Neural cell (in vitro differentiated cells): ENCODE results near the gene NET1. TPM values are rescaled to one million over a fixed set of nuclear protein-coding genes. Genes with fewer than 3 reads are reported as not detected.

Experiments
- H2AFZ ChIP-seq: fragments of 200-600, 300-800 bp; sonication (generic), shearing (Covaris generic); 2 replicates; pipeline ENCODE4 v1.6.0; 2014; ENCODE audit warnings: low read depth, mild to moderate bottlenecking, antibody characterized with exemption, low read length, moderate library complexity
- H3F3A ChIP-seq: fragments of 200-600 bp; shearing (Covaris generic); 2 replicates; pipeline ENCODE4 v1.6.1; 2016; ENCODE audit warnings: mild to moderate bottlenecking, moderate library complexity, mixed read lengths, antibody characterized with exemption, low read length; ENCODE audit not compliant: insufficient read depth, poor library complexity, severe bottlenecking
- H3K27ac ChIP-seq: fragments of 200-600, 300-800 bp; sonication (generic), shearing (Covaris generic); 2 replicates; pipeline ENCODE4 v1.5.1; 2014; ENCODE audit warnings: mild to moderate bottlenecking, low read length, moderate library complexity
- H3K27me3 ChIP-seq: fragments of 300-800, 200-600 bp; sonication (generic), shearing (Covaris generic); 2 replicates; pipeline ENCODE4 v1.6.0; 2014; ENCODE audit warnings: mild to moderate bottlenecking, low read depth, low read length, moderate library complexity; ENCODE audit not compliant: insufficient read depth
- H3K36me3 ChIP-seq: fragments of 300-800, 200-600 bp; sonication (generic), shearing (Covaris generic); 2 replicates; pipeline ENCODE4 v1.5.1; 2014; ENCODE audit warnings: mild to moderate bottlenecking, antibody characterized with exemption, low read length, moderate library complexity; ENCODE audit not compliant: insufficient read depth
- H3K4me2 ChIP-seq: fragments of 300-800, 200-600 bp; sonication (generic), shearing (Covaris generic); 2 replicates; pipeline ENCODE4 v1.6.0; 2014; ENCODE audit warnings: mild to moderate bottlenecking, low read length
- H3K4me3 ChIP-seq: fragments of 300-800, 200-600 bp; sonication (generic), shearing (Covaris generic); 2 replicates; pipeline ENCODE4 v1.5.1; 2014; ENCODE audit warnings: mild to moderate bottlenecking, low read length, moderate library complexity
- H3K79me2 ChIP-seq: fragments of 200-600 bp; shearing (Covaris generic); replicated peaks from 2 replicates; pipeline ENCODE4 v1.6.0; 2014; ENCODE audit warnings: mild to moderate bottlenecking, low read length, moderate library complexity; ENCODE audit not compliant: insufficient read depth
- H3K9ac ChIP-seq: fragments of 300-800, 200-600 bp; sonication (generic), shearing (Covaris generic); 2 replicates; pipeline ENCODE4 v1.6.1; 2016; ENCODE audit warnings: mild to moderate bottlenecking, low read length, mixed read lengths
- H3K9me2 ChIP-seq: fragments of 200-600 bp; shearing (Covaris generic); 2 replicates; pipeline ENCODE4 v1.6.1; 2016; ENCODE audit warnings: mild to moderate bottlenecking, low read length, mixed read lengths; ENCODE audit not compliant: insufficient read depth
- H3K9me3 ChIP-seq: fragments of 200-600, 300-800 bp; sonication (generic), shearing (Covaris generic); 2 replicates; pipeline ENCODE4 v1.6.1; 2016; ENCODE audit warnings: mild to moderate bottlenecking, mixed run types, low read length, moderate library complexity, mixed read lengths
- H4K20me1 ChIP-seq: fragments of 200-600 bp; shearing (Covaris generic); 2 replicates; pipeline ENCODE4 v1.6.1; 2016; ENCODE audit warnings: mild to moderate bottlenecking, mixed run types; ENCODE audit not compliant: insufficient read depth
- EP300 ChIP-seq: fragments of 450-650 bp; conservative IDR thresholded peaks from 2 replicates; pipeline ENCODE4 v1.6.1; 2014; ENCODE audit warnings: antibody characterized with exemption, mild to moderate bottlenecking, moderate library complexity; ENCODE audit not compliant: poor library complexity, severe bottlenecking
- EZH2 ChIP-seq: fragments of 200-600, 300-800 bp; shearing (Covaris generic), sonication (generic); IDR thresholded peaks from 2 replicates; pipeline ENCODE4 v1.6.1; 2014; ENCODE audit warnings: antibody characterized with exemption, low read length, borderline replicate concordance, mild to moderate bottlenecking; ENCODE audit not compliant: insufficient read depth, poor library complexity, severe bottlenecking
- MXI1 ChIP-seq: fragments of 450-650 bp; conservative IDR thresholded peaks from 2 replicates; pipeline ENCODE4 v1.6.1; 2014; ENCODE audit warnings: antibody characterized with exemption, mild to moderate bottlenecking; ENCODE audit not compliant: poor library complexity, severe bottlenecking
- POLR2AphosphoS5 ChIP-seq: IDR thresholded peaks from 2 replicates; pipeline ENCODE4 v1.6.1; 2012
- RAD21 ChIP-seq: fragments of 450-650 bp; conservative IDR thresholded peaks from 2 replicates; pipeline ENCODE4 v1.6.1; 2014; ENCODE audit warnings: antibody characterized with exemption, mild to moderate bottlenecking, moderate library complexity
- SMC3 ChIP-seq: fragments of 450-650 bp; conservative IDR thresholded peaks from 2 replicates; pipeline ENCODE4 v1.6.1; 2014; ENCODE audit warnings: antibody characterized with exemption, mild to moderate bottlenecking, moderate library complexity; ENCODE audit not compliant: poor library complexity
- TAF1 ChIP-seq: IDR thresholded peaks from 2 replicates; pipeline ENCODE4 v1.6.1; 2012; ENCODE audit warnings: low read depth
- polyA plus RNA-seq: library from polyadenylated mRNA; depleted of rRNA; stranded (reverse); fragments of >200 nt; gene quantifications from 2 replicates; pipeline ENCODE4 v1.2.3, GENCODE V29; 2014
- TF ChIP-seq, protein P1 (sequence below): IDR thresholded peaks from 2 replicates; pipeline ENCODE4 v1.6.1; 2012; ENCODE audit warnings: borderline replicate concordance
- TF ChIP-seq, protein P2 (sequence below): fragments of 450-650 bp; IDR thresholded peaks from 2 replicates; pipeline ENCODE4 v1.5.1; 2014; ENCODE audit warnings: antibody characterized with exemption, mild to moderate bottlenecking, moderate library complexity; ENCODE audit not compliant: poor library complexity, severe bottlenecking

The NET1 gene
- polyA plus RNA-seq, 1 donor from 2014 or later: 8.0 TPM

DNA sequence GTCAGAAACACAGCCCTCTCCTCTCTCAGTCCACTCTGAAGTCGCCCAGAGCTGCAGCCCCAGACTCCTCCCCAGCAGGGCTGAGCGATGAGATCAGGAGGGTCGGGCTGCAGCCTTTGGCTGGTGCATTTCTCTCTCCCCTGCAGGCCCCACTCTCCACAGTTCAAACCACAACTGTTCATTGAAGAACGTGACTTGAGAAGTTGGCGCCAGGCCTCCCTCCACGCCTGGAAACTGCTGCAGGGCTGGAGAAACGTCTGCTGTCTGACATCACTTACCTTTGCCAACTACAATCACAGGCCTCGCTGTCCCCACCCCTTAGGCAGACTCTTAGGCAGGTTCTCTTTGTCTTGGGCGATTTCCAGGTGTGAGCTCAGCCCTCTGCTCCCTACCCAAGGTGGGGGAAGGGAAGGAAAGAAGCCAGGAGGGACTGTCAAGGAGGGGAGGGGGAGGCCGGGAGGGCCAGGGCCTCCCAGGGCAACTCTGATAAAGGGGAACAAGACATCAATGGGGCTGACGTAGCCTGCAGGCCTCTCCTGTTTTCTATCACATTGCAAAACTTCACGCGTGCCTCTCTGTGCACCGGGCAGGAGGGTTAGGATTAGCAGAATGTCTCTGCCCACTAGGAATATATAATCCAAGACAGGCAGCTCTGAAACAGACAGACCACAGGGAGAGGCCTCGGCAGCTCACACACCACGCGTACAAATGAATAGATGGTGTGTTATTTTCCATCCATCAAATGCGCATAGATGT, 54.3 kb downstream of the NET1 start:
- Histone ChIP-seq H3F3A (no peaks in the 10 kb centered on the region), H3K9ac (no peak overlapping the region), H3K4me2 (no peak overlapping the region), H3K9me3 (no peaks in the 10 kb centered on the region), H3K79me2 (no peaks in the 10 kb centered on the region), H3K9me2 (no peaks in the 10 kb centered on the region), H3K4me3 (no peak overlapping the region), H3K36me3 (no peaks in the 10 kb centered on the region), H4K20me1 (no peaks in the 10 kb centered on the region), H3K27ac (no peak overlapping the region), H2AFZ (no peak overlapping the region), H3K27me3 (no peaks in the 10 kb centered on the region)
- TF ChIP-seq, protein P1, sequence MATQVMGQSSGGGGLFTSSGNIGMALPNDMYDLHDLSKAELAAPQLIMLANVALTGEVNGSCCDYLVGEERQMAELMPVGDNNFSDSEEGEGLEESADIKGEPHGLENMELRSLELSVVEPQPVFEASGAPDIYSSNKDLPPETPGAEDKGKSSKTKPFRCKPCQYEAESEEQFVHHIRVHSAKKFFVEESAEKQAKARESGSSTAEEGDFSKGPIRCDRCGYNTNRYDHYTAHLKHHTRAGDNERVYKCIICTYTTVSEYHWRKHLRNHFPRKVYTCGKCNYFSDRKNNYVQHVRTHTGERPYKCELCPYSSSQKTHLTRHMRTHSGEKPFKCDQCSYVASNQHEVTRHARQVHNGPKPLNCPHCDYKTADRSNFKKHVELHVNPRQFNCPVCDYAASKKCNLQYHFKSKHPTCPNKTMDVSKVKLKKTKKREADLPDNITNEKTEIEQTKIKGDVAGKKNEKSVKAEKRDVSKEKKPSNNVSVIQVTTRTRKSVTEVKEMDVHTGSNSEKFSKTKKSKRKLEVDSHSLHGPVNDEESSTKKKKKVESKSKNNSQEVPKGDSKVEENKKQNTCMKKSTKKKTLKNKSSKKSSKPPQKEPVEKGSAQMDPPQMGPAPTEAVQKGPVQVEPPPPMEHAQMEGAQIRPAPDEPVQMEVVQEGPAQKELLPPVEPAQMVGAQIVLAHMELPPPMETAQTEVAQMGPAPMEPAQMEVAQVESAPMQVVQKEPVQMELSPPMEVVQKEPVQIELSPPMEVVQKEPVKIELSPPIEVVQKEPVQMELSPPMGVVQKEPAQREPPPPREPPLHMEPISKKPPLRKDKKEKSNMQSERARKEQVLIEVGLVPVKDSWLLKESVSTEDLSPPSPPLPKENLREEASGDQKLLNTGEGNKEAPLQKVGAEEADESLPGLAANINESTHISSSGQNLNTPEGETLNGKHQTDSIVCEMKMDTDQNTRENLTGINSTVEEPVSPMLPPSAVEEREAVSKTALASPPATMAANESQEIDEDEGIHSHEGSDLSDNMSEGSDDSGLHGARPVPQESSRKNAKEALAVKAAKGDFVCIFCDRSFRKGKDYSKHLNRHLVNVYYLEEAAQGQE: no peak
- TF ChIP-seq POLR2AphosphoS5: no peak
- no peak for TF ChIP-seq TAF1
- no peak for TF ChIP-seq MXI1
- no peak for TF ChIP-seq SMC3
- TF ChIP-seq EP300: no peak
- no peak for TF ChIP-seq RAD21
- no peak for TF ChIP-seq EZH2
- TF ChIP-seq, protein P2, sequence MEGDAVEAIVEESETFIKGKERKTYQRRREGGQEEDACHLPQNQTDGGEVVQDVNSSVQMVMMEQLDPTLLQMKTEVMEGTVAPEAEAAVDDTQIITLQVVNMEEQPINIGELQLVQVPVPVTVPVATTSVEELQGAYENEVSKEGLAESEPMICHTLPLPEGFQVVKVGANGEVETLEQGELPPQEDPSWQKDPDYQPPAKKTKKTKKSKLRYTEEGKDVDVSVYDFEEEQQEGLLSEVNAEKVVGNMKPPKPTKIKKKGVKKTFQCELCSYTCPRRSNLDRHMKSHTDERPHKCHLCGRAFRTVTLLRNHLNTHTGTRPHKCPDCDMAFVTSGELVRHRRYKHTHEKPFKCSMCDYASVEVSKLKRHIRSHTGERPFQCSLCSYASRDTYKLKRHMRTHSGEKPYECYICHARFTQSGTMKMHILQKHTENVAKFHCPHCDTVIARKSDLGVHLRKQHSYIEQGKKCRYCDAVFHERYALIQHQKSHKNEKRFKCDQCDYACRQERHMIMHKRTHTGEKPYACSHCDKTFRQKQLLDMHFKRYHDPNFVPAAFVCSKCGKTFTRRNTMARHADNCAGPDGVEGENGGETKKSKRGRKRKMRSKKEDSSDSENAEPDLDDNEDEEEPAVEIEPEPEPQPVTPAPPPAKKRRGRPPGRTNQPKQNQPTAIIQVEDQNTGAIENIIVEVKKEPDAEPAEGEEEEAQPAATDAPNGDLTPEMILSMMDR: no peak

DNA sequence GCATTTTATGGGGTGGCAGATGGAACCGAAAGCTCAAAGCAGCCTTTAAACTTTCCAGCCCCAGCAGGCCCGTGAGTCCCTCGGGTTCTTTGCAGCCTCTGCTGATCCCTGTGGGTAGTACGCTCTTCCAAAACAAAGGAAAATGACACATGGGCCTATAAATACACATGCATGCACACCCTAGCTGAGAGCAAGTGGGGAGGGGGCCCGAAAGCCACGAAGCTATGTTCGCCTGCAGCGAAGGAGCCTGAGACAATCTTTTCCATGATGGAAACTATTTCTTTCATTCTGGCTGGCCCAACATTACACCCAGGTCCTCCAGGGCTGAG, 54.8 kb downstream of the NET1 start:
- Histone ChIP-seq H3K79me2 (no peaks in the 10 kb centered on the region), H3K4me3 (no peak overlapping the region), H3K36me3 (no peaks in the 10 kb centered on the region), H3K4me2 (no peak overlapping the region), H3F3A (no peaks in the 10 kb centered on the region), H4K20me1 (no peaks in the 10 kb centered on the region), H2AFZ (no peak overlapping the region), H3K27me3 (no peaks in the 10 kb centered on the region), H3K9ac (no peak overlapping the region), H3K9me2 (no peaks in the 10 kb centered on the region), H3K27ac (no peak overlapping the region), H3K9me3 (no peaks in the 10 kb centered on the region)
- no peak for TF ChIP-seq SMC3
- TF ChIP-seq, protein P2: no peak
- TF ChIP-seq, protein P1: no peak
- no peak for TF ChIP-seq EP300
- no peak for TF ChIP-seq RAD21
- TF ChIP-seq EZH2: no peak
- no peak for TF ChIP-seq POLR2AphosphoS5
- no peak for TF ChIP-seq MXI1
- no peak for TF ChIP-seq TAF1
